ENCODE measurements around the gene OR52E8.
A peak's percentile ranks its signal among the peaks of the same experiment; 100 is the strongest.

Gene OR52E8

GRCh38 chr11:5865826-5866225, 8.3 kb upstream of the OR52E8 start:
- Histone ChIP-seq H3K9me3 (ENCODE audit: insufficient read depth, low read depth, low read length) (no peaks in the 10 kb centered on the region), H3F3A (ENCODE audit: low read depth) (no peaks in the 10 kb centered on the region), H3K4me3 (ENCODE audit: low read length, poor library complexity, severe bottlenecking) (no peak overlapping the region), H3K79me2 (ENCODE audit: insufficient read depth, low read length) (no peaks in the 10 kb centered on the region), H2AFZ (ENCODE audit: low read length) (no peak overlapping the region), H3K27me3 (ENCODE audit: insufficient read depth, low read length, poor library complexity, severe bottlenecking) (no peaks in the 10 kb centered on the region), H3K36me3 (ENCODE audit: insufficient read depth, low read length) (no peaks in the 10 kb centered on the region), H4K20me1 (ENCODE audit: insufficient read depth, low read length, poor library complexity, severe bottlenecking) (no peaks in the 10 kb centered on the region), H3K4me2 (ENCODE audit: low read depth, low read length, poor library complexity, severe bottlenecking) (no peak overlapping the region), H3K9me2 (replicated peaks; ENCODE audit: low read depth, low read length) (no peaks in the 10 kb centered on the region), H3K9ac (ENCODE audit: low read depth, low read length, poor library complexity, severe bottlenecking) (no peak overlapping the region), H3K4me1 (ENCODE audit: insufficient read depth, low read length, poor library complexity, severe bottlenecking) (no peaks in the 10 kb centered on the region)
- no peak for TF ChIP-seq EZH2phosphoT487 (IDR thresholded peaks at IDR 0.05; ENCODE audit: borderline replicate concordance)
- TF ChIP-seq CTCF (conservative IDR thresholded peaks at IDR 0.05; ENCODE audit: low read length), result no peak

- Histone ChIP-seq H4K20me1 (ENCODE audit: insufficient read depth, low read length, poor library complexity, severe bottlenecking) (no peaks in the 10 kb centered on the region), H3K36me3 (ENCODE audit: insufficient read depth, low read length) (no peaks in the 10 kb centered on the region), H3K9ac (ENCODE audit: low read depth, low read length, poor library complexity, severe bottlenecking) (no peak overlapping the region), H2AFZ (ENCODE audit: low read length) (no peak overlapping the region), H3K27me3 (ENCODE audit: insufficient read depth, low read length, poor library complexity, severe bottlenecking) (no peaks in the 10 kb centered on the region), H3K4me2 (ENCODE audit: low read depth, low read length, poor library complexity, severe bottlenecking) (no peak overlapping the region), H3K9me2 (replicated peaks; ENCODE audit: low read depth, low read length) (no peaks in the 10 kb centered on the region), H3K4me3 (ENCODE audit: low read length, poor library complexity, severe bottlenecking) (no peak overlapping the region), H3K9me3 (ENCODE audit: insufficient read depth, low read depth, low read length) (0 out of 2 replicates have a peak, but pooled peaks cover 3% of the 10 kb centered on the region), H3K4me1 (ENCODE audit: insufficient read depth, low read length, poor library complexity, severe bottlenecking) (peaks cover 4% of the 10 kb centered on the region), H3K79me2 (ENCODE audit: insufficient read depth, low read length) (no peaks in the 10 kb centered on the region), H3F3A (ENCODE audit: low read depth) (no peaks in the 10 kb centered on the region)
- TF ChIP-seq CTCF (conservative IDR thresholded peaks at IDR 0.05; ENCODE audit: low read length) (no peak), EZH2phosphoT487 (IDR thresholded peaks at IDR 0.05; ENCODE audit: borderline replicate concordance) (no peak)
Measured at GRCh38 chr11:5851002-5851401, 6.5 kb downstream of the OR52E8 start.

- Histone ChIP-seq H3K4me3 (ENCODE audit: low read length, poor library complexity, severe bottlenecking) (no peak overlapping the region), H2AFZ (ENCODE audit: low read length) (no peak overlapping the region), H3K9me2 (replicated peaks; ENCODE audit: low read depth, low read length) (no peaks in the 10 kb centered on the region), H3K9me3 (ENCODE audit: insufficient read depth, low read depth, low read length) (no peaks in the 10 kb centered on the region), H3F3A (ENCODE audit: low read depth) (no peaks in the 10 kb centered on the region), H4K20me1 (ENCODE audit: insufficient read depth, low read length, poor library complexity, severe bottlenecking) (no peaks in the 10 kb centered on the region), H3K4me2 (ENCODE audit: low read depth, low read length, poor library complexity, severe bottlenecking) (peak overlapping the region; percentile 29), H3K36me3 (ENCODE audit: insufficient read depth, low read length) (no peaks in the 10 kb centered on the region), H3K79me2 (ENCODE audit: insufficient read depth, low read length) (no peaks in the 10 kb centered on the region), H3K4me1 (ENCODE audit: insufficient read depth, low read length, poor library complexity, severe bottlenecking) (peaks cover 4% of the 10 kb centered on the region), H3K9ac (ENCODE audit: low read depth, low read length, poor library complexity, severe bottlenecking) (no peak overlapping the region), H3K27me3 (ENCODE audit: insufficient read depth, low read length, poor library complexity, severe bottlenecking) (no peaks in the 10 kb centered on the region)
- TF ChIP-seq CTCF (conservative IDR thresholded peaks at IDR 0.05; ENCODE audit: low read length) (no peak), EZH2phosphoT487 (IDR thresholded peaks at IDR 0.05; ENCODE audit: borderline replicate concordance) (no peak)
Measured at GRCh38 chr11:5847711-5848110, 9.8 kb downstream of the OR52E8 start.

All from Loucy (cell line).